Measurements from ENCODE around the gene SYCE3.
A peak's percentile ranks its signal among the peaks of the same experiment; 100 is the strongest.

The SYCE3 gene

DNA sequence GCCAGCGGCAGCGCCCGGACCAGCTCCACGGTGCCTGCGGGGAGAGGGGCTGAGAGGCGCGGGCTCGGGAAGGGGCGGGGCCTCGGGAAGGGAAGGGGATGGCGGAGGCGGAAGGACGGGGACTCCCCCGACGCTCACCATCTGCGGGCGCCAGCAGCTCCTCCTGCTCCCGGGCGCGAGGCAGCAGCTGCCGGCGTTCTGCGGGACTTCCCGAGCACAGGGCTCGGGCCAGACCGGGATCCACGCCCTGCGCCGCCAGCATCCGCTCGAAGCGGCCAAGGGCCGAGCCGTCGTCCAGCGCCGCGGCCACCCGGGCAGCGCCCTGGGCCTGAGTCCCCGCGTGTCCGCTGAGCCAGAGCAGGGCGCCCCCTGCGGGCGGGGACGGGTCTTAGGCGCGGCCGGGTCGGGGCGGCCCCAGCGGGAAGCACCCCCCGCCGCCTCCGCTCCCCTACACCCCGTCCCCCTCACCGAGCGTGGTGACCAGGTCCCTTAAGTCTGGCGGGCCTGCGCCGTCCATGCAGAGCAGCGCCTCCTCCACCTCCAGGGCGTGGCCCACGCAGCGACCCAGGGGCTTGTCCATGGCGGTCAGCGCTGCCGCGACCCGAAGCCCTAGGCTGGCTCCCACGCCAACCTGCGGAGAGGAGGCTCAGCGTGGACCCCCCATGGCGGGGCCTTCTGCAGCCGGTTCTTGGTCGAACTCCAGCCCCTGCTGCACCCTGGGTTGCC lies 36.4 kb downstream of the SYCE3 start:
- no peak overlapping the region for H2AFZ ChIP-seq (ENCODE audit: low read depth, low read length)
- H3K79me2 ChIP-seq (ENCODE audit: low read length): peaks cover 22% of the 10 kb centered on the region
- peaks cover 4% of the 10 kb centered on the region for H3K36me3 ChIP-seq (replicated peaks; ENCODE audit: low read depth, low read length)

DNA sequence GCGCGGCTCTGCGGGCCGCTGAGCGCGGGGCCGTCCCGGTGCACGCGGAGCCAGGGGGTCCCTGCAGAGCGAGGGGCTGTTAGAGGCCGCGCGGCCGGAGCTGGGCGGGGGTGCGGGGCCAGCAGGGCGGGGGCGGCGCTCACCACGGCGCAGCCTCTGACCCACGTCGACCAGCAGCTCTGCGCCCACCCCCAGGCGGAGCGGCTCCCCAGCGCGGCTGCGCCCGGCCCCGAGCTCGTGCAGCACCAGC lies 36.9 kb downstream of the SYCE3 start:
- Histone ChIP-seq H3K4me1 (ENCODE audit: low read length) (peaks cover 17% of the 10 kb centered on the region), H3K4me2 (ENCODE audit: low read length) (peak overlapping the region; percentile 93)
- TF ChIP-seq, protein P1, sequence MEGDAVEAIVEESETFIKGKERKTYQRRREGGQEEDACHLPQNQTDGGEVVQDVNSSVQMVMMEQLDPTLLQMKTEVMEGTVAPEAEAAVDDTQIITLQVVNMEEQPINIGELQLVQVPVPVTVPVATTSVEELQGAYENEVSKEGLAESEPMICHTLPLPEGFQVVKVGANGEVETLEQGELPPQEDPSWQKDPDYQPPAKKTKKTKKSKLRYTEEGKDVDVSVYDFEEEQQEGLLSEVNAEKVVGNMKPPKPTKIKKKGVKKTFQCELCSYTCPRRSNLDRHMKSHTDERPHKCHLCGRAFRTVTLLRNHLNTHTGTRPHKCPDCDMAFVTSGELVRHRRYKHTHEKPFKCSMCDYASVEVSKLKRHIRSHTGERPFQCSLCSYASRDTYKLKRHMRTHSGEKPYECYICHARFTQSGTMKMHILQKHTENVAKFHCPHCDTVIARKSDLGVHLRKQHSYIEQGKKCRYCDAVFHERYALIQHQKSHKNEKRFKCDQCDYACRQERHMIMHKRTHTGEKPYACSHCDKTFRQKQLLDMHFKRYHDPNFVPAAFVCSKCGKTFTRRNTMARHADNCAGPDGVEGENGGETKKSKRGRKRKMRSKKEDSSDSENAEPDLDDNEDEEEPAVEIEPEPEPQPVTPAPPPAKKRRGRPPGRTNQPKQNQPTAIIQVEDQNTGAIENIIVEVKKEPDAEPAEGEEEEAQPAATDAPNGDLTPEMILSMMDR (IDR thresholded peaks at IDR 0.05; ENCODE audit: low read depth, low read length): no peak
- no peak for TF ChIP-seq EZH2phosphoT487 (IDR thresholded peaks at IDR 0.05; ENCODE audit: low read depth)

More for the DNA sequence above, 36.4 kb downstream of the SYCE3 start:
- peaks cover 17% of the 10 kb centered on the region for H3K4me1 ChIP-seq (ENCODE audit: low read length)
- H4K20me1 ChIP-seq (ENCODE audit: insufficient read depth, low read length): peaks cover 6% of the 10 kb centered on the region; the same call in 1 of the 2 replicates
- TF ChIP-seq, protein P1 (IDR thresholded peaks at IDR 0.05; ENCODE audit: low read depth, low read length): peak; percentile 39
- no peak for TF ChIP-seq EZH2phosphoT487 (IDR thresholded peaks at IDR 0.05; ENCODE audit: low read depth)
- peak overlapping the region; percentile 84 for H3K4me3 ChIP-seq (ENCODE audit: low read length)
- H3K9ac ChIP-seq (ENCODE audit: low read length): peak overlapping the region; percentile 92
- H3K4me2 ChIP-seq (ENCODE audit: low read length): peak overlapping the region; percentile 93
- peak overlapping the region; percentile 93 for H3K27ac ChIP-seq (ENCODE audit: low read length)
- no peaks in the 10 kb centered on the region for H3K27me3 ChIP-seq (ENCODE audit: low read depth, low read length)
- H3K9me3 ChIP-seq (ENCODE audit: insufficient read depth, low read length): no peaks in the 10 kb centered on the region

DNA sequence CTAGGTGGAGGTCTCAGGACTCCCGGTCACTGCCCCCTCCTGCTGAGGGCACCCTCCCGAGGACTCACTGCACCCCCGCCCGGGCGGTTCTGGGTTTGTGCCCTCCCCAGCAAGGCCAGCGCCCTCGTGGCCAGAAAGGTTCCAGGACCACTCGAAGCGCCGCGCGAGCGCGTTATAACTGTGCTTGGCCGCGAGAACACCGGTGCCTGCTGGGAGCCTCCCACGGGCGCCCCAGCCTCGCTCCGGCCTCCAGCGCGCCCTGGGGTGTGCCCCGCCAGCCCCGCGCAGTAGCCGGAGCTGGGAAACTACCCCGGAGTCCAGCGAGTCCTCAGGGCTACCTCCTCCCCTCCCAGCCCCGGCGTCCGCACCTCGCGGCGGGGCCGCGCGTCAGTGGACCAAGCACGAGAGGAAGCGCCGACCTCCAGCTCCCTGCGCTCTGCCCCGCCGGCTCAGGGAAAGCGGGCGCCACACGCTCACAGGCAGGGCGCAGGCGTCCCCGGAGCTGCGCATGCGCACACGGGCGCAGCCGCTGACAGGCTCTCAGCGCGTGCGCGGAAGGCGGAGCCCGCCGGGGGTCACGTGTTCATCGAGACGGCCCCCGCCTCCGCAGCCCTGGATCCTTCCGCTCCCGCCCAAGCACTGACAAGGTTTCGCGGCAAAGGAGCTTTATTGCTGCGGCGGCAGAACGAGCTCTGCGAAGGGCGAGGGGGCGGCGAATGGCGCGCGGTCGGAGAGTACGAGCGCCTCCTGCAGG lies 37.4 kb downstream of the SYCE3 start, which contains the start of gene SCO2:
Gene SCO2 (minus strand): TSS at position 495 of the 754 bp plus-strand sequence. CDS start 1,187 bp downstream, outside the sequence.
- no peak within 1 kb of the TSS for H2AFZ ChIP-seq (ENCODE audit: low read depth, low read length)
- TF ChIP-seq, protein P1 (IDR thresholded peaks at IDR 0.05; ENCODE audit: low read depth, low read length): no peak
- TF ChIP-seq EZH2phosphoT487 (IDR thresholded peaks at IDR 0.05; ENCODE audit: low read depth): no peak
- H3K4me1 ChIP-seq (ENCODE audit: low read length): peaks cover 13% of the 10 kb centered on the region

More for the DNA sequence above, 36.9 kb downstream of the SYCE3 start:
- Histone ChIP-seq H3K36me3 (replicated peaks; ENCODE audit: low read depth, low read length) (peaks cover 4% of the 10 kb centered on the region), H2AFZ (ENCODE audit: low read depth, low read length) (no peak overlapping the region), H3K79me2 (ENCODE audit: low read length) (peaks cover 22% of the 10 kb centered on the region), H3K9me3 (ENCODE audit: insufficient read depth, low read length) (no peaks in the 10 kb centered on the region), H3K9ac (ENCODE audit: low read length) (peak overlapping the region; percentile 92), H4K20me1 (ENCODE audit: insufficient read depth, low read length) (peaks cover 6% of the 10 kb centered on the region; the same call in 1 of the 2 replicates), H3K27me3 (ENCODE audit: low read depth, low read length) (no peaks in the 10 kb centered on the region), H3K27ac (ENCODE audit: low read length) (peak overlapping the region; percentile 93), H3K4me3 (ENCODE audit: low read length) (peak overlapping the region; percentile 84)

DNA sequence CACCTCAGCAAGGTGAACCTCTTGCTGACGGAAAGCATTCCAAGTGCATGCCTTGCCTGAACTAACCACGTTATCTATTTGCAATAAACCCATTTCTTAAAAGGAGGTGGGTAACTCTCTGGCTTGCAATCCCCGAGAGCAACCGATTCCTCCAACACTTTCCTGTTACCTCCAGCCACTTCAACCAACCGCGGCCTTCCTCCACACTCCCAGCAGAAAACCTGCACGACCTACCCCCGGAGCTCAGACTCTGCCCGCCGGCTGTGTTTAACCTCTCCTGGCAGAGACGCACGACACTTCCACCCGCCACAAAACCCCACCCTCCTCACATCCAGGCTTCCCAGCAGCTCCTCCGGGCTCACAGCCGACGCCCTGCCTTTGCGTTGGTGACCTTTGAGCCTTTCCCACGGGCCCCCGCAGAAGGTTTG lies 38.0 kb downstream of the SYCE3 start:
- TF ChIP-seq, protein P1 (IDR thresholded peaks at IDR 0.05; ENCODE audit: low read depth, low read length): no peak
- no peak for TF ChIP-seq EZH2phosphoT487 (IDR thresholded peaks at IDR 0.05; ENCODE audit: low read depth)
- Histone ChIP-seq H3K27me3 (ENCODE audit: low read depth, low read length) (no peaks in the 10 kb centered on the region), H2AFZ (ENCODE audit: low read depth, low read length) (no peak overlapping the region), H3K4me3 (ENCODE audit: low read length) (peak overlapping the region; percentile 84), H3K79me2 (ENCODE audit: low read length) (peaks cover 22% of the 10 kb centered on the region), H3K36me3 (replicated peaks; ENCODE audit: low read depth, low read length) (peaks cover 4% of the 10 kb centered on the region), H3K27ac (ENCODE audit: low read length) (peak overlapping the region; percentile 93), H4K20me1 (ENCODE audit: insufficient read depth, low read length) (peaks cover 6% of the 10 kb centered on the region; the same call in 1 of the 2 replicates), H3K9ac (ENCODE audit: low read length) (peak overlapping the region; percentile 92), H3K9me3 (ENCODE audit: insufficient read depth, low read length) (no peaks in the 10 kb centered on the region), H3K4me2 (ENCODE audit: low read length) (peak overlapping the region; percentile 95), H3K4me1 (ENCODE audit: low read length) (peaks cover 13% of the 10 kb centered on the region)

More for the DNA sequence above, 37.4 kb downstream of the SYCE3 start, which contains the start of gene SCO2:
- Histone ChIP-seq H4K20me1 (ENCODE audit: insufficient read depth, low read length) (peaks cover 6% of the 10 kb centered on the region; the same call in 1 of the 2 replicates), H3K9me3 (ENCODE audit: insufficient read depth, low read length) (no peaks in the 10 kb centered on the region), H3K79me2 (ENCODE audit: low read length) (peaks cover 22% of the 10 kb centered on the region), H3K27me3 (ENCODE audit: low read depth, low read length) (no peaks in the 10 kb centered on the region), H3K4me3 (ENCODE audit: low read length) (peak within 1 kb of the TSS; percentile 84), H3K36me3 (replicated peaks; ENCODE audit: low read depth, low read length) (peaks cover 4% of the 10 kb centered on the region), H3K9ac (ENCODE audit: low read length) (peak within 1 kb of the TSS; percentile 92), H3K4me2 (ENCODE audit: low read length) (peak within 1 kb of the TSS; percentile 95), H3K27ac (ENCODE audit: low read length) (peak within 1 kb of the TSS; percentile 93)

Data from OCI-LY3 (cell line).